Naive thymus-derived CD4-positive, alpha-beta T cell (primary cell): ENCODE data around the gene NDUFB8. TPM values are rescaled to one million over a fixed set of nuclear protein-coding genes. Genes with fewer than 3 reads are reported as not detected.

Experiments used
- ATAC-seq: fragments of 150-1000 bp; cut with Tn5 transposase; 2 replicates; pipeline ENCODE4 v1.10.0; 2021; ENCODE audit warnings: mild to moderate bottlenecking, moderate library complexity
- CTCF ChIA-PET: fragments of 350-600 bp; sonication (Branson Sonifier 250); formaldehyde crosslinking; loops from one replicate; lab custom pipeline; 2021; ENCODE audit warnings: antibody characterized with exemption; lab: Charles Lee
- POLR2A ChIA-PET: fragments of 350-600 bp; sonication (Branson Sonifier 250); formaldehyde crosslinking; loops from one replicate; lab custom pipeline; 2021; ENCODE audit warnings: antibody characterized with exemption, inconsistent platforms; lab: Charles Lee
- DNase-seq, 9 donors: peaks; one replicate each; pipeline versions ENCODE4 v3.0.0 to v3.0.0-alpha.2; 2020 to 2022; ENCODE audit warnings: mixed read lengths in 1 of 9
- H3K27ac ChIP-seq: one replicate; pipeline ENCODE4 v1.7.0; 2013; ENCODE audit warnings: mild to moderate bottlenecking, low read depth, low read length, moderate library complexity
- H3K27me3 ChIP-seq, 2 donors: one replicate each; pipeline ENCODE4 v1.7.0; 2013; ENCODE audit warnings: low read length in 2 of 2, mild to moderate bottlenecking in 2 of 2, moderate library complexity in 2 of 2; ENCODE audit not compliant: control insufficient read depth in 2 of 2, insufficient read depth in 2 of 2
- H3K36me3 ChIP-seq, 3 experiments: 1 replicate in 2 of 3; 2 replicates in 1 of 3; pipeline ENCODE4 v1.7.0; 2013; ENCODE audit warnings: low read length in 3 of 3, mild to moderate bottlenecking in 3 of 3, moderate library complexity in 1 of 3; ENCODE audit not compliant: insufficient read depth in 3 of 3, control insufficient read depth in 2 of 3
- H3K4me1 ChIP-seq, 2 donors: one replicate each; pipeline ENCODE4 v1.7.0; 2013; ENCODE audit warnings: low read length in 2 of 2, mild to moderate bottlenecking in 2 of 2, moderate library complexity in 1 of 2; ENCODE audit not compliant: control insufficient read depth in 2 of 2, insufficient read depth in 2 of 2
- H3K4me3 ChIP-seq: 2 replicates; pipeline ENCODE4 v1.7.0; 2013; ENCODE audit warnings: mild to moderate bottlenecking, low read length
- H3K9me3 ChIP-seq, 3 experiments: 1 replicate in 2 of 3; 2 replicates in 1 of 3; pipeline ENCODE4 v1.7.0; 2013; ENCODE audit warnings: low read length in 3 of 3; ENCODE audit not compliant: control insufficient read depth in 2 of 3
- H3K27ac Mint-ChIP-seq, 9 donors: one replicate each; pipeline ENCODE4 v1.8.0; 2020 to 2022; ENCODE audit warnings: mixed read lengths in 9 of 9, mild to moderate bottlenecking in 8 of 9, moderate library complexity in 5 of 9, inconsistent platforms in 2 of 9
- H3K27me3 Mint-ChIP-seq, 5 donors: one replicate each; pipeline ENCODE4 v1.8.0; 2021 to 2022; ENCODE audit warnings: mixed read lengths in 5 of 5, mild to moderate bottlenecking in 1 of 5
- H3K36me3 Mint-ChIP-seq, 5 donors: one replicate each; pipeline ENCODE4 v1.8.0; 2020 to 2022; ENCODE audit warnings: mixed read lengths in 5 of 5, mild to moderate bottlenecking in 3 of 5, inconsistent platforms in 1 of 5
- H3K4me1 Mint-ChIP-seq, 7 donors: one replicate each; pipeline ENCODE4 v1.8.0; 2020 to 2022; ENCODE audit warnings: mixed read lengths in 7 of 7, mild to moderate bottlenecking in 3 of 7, inconsistent platforms in 1 of 7
- H3K4me3 Mint-ChIP-seq, 10 donors: one replicate each; pipeline ENCODE4 v1.8.0; 2020 to 2022; ENCODE audit warnings: mild to moderate bottlenecking in 10 of 10, mixed read lengths in 10 of 10, moderate library complexity in 6 of 10, inconsistent platforms in 2 of 10
- H3K9me3 Mint-ChIP-seq, 11 donors: one replicate each; pipeline ENCODE4 v1.8.0; 2020 to 2022; ENCODE audit warnings: mixed read lengths in 11 of 11, mild to moderate bottlenecking in 4 of 11, inconsistent platforms in 1 of 11, moderate library complexity in 1 of 11
- intact Hi-C, 2 donors: fragments of 100-400 bp; cut with micrococcal nuclease; formaldehyde crosslinking; loops; one replicate each; pipeline ENCODE4 v1.15.1; 2023
- polyA plus RNA-seq, 2 donors: library from polyadenylated mRNA; unstranded; fragments of 300-500 nt; fragmentation: Illumina TruSeq; gene quantifications; one replicate each; pipeline ENCODE4 v1.2.3, GENCODE V29; 2021
- total RNA-seq, 6 experiments: library from RNA in 5 of 6; stranded (reverse) in 5 of 6; gene quantifications; 1 replicate in 5 of 6; 2 replicates in 1 of 6; pipeline ENCODE4 v1.2.3 and lab custom pipeline; 2021 to 2026

The NDUFB8 gene
- total and polyA plus RNA-seq, 7 experiments from 2014 or later = 137 to 554 (median 160) TPM

GRCh38 chr10:100515612-100516011 is 14.1 kb downstream of the NDUFB8 start:
- ChIA-PET POLR2A (no interaction called here), CTCF (interaction anchor here (1.1 kb wide), 1 partner anchor 12 kb away, joined by 3 read pairs; no protein-coding TSS in a partner anchor)
- no peak overlapping the region for H3K4me3 Mint-ChIP-seq
- peaks cover 0 to 51% (median 23%) of the 10 kb centered on the region in 5 donors for H3K36me3 Mint-ChIP-seq
- intact Hi-C loops = no loop called here
- peak overlapping the region in 1 of 9 donors; percentile 48 for H3K27ac Mint-ChIP-seq
- no peak overlapping the region for H3K27ac ChIP-seq
- no peaks in the 10 kb centered on the region for H3K27me3 ChIP-seq
- H3K27me3 Mint-ChIP-seq = no peaks in the 10 kb centered on the region
- peaks cover 18 to 66% (median 40%) of the 10 kb centered on the region in 7 donors for H3K4me1 Mint-ChIP-seq
- DNase-seq (no peak), ATAC-seq (no peak)
- H3K36me3 ChIP-seq = peaks cover 0 to 10% (median 7%) of the 10 kb centered on the region in 3 experiments
- H3K9me3 Mint-ChIP-seq = no peaks in the 10 kb centered on the region
- H3K4me1 ChIP-seq = peaks cover 19 to 29% of the 10 kb centered on the region in 2 donors
- no peaks in the 10 kb centered on the region for H3K9me3 ChIP-seq
- H3K4me3 ChIP-seq = no peak overlapping the region

DNA sequence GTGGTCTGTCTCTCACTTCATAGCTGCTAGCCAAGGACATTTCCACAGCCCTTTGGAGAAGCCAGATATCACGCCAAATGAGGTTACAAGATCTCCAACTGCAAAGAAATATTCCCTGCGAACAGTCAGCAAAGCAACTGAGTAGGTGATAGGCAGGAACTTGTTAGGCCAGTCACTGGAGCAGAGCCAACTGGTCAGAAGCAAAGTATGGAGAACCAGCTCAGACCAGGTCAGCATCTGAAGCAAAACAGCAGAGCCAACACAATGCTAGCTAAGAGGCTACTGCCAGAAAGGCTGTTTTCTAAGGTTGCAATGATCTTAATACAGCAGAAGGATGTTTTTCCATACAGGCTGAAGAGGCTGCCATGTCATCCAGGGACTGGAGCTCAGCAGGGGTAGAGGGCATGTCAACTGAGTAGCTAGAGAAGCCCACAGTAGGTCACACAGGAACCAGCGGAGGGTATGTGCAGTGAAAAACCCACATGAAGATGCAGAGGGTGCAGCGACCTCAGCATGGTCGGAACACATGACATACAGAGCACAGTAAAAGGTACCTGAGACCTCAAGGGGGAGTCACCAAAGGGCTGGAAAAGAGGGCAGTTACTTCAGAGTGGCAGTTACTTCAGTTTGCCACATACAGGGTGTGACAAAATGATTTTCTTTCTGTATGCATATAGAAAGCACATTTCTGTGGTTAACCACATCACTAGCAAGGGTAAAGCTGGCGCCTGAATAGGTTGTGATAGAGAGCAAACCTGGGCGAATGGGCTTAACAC is 18.9 kb downstream of the NDUFB8 start:
- Histone ChIP-seq H3K36me3 (peaks cover 0 to 24% (median 2%) of the 10 kb centered on the region in 3 experiments), H3K27me3 (no peaks in the 10 kb centered on the region), H3K4me1 (peaks cover 50 to 59% of the 10 kb centered on the region in 2 donors), H3K27ac (peak overlapping the region; percentile 40), H3K4me3 (peak overlapping the region; percentile 10), H3K9me3 (no peaks in the 10 kb centered on the region)
- H3K36me3 Mint-ChIP-seq = peaks cover 6 to 53% (median 24%) of the 10 kb centered on the region in 5 donors
- H3K27me3 Mint-ChIP-seq = no peaks in the 10 kb centered on the region
- peak overlapping the region; percentile 53 to 93 (median 91) for H3K27ac Mint-ChIP-seq
- peak overlapping the region; percentile 50 to 91 (median 75) for H3K4me3 Mint-ChIP-seq
- POLR2A ChIA-PET = interaction anchor here (0.7 to 1.6 kb wide), 5 partner anchors 16 to 141 kb away, joined by 3 to 4 read pairs (median 4); partner anchors contain the start of genes HIF1AN and NDUFB8
- intact Hi-C loops = loop anchor here (1.0 kb wide), 2 partner anchors 25 to 163 kb away; partner anchors contain the start of genes HIF1AN (in 1 of the 2) and SCD (in 1 of the 2)
- CTCF ChIA-PET = interaction anchor here (0.6 to 5.7 kb wide), 15 partner anchors 8 to 664 kb away, joined by 3 to 51 read pairs (median 5); partner anchors contain the start of genes HIF1AN, NDUFB8 and SEC31B
- H3K9me3 Mint-ChIP-seq = no peaks in the 10 kb centered on the region
- peaks cover 43 to 79% (median 70%) of the 10 kb centered on the region in 7 donors for H3K4me1 Mint-ChIP-seq
- peak in 8 of 9 donors; percentile 57 to 89 (median 86) for DNase-seq
- ATAC-seq = peak; percentile 93

GRCh38 chr10:100509241-100509840 is 20.3 kb downstream of the NDUFB8 start:
- Mint-ChIP-seq H3K4me3 (peak overlapping the region; percentile 21 to 91 (median 71)), H3K27ac (peak overlapping the region; percentile 53 to 94 (median 91)), H3K9me3 (no peaks in the 10 kb centered on the region), H3K27me3 (no peaks in the 10 kb centered on the region), H3K4me1 (peaks cover 43 to 87% (median 70%) of the 10 kb centered on the region in 7 donors), H3K36me3 (peaks cover 6 to 60% (median 28%) of the 10 kb centered on the region in 5 donors)
- Histone ChIP-seq H3K27ac (peak overlapping the region; percentile 40), H3K36me3 (peaks cover under 1 to 30% (median 13%) of the 10 kb centered on the region in 3 experiments), H3K9me3 (no peaks in the 10 kb centered on the region), H3K4me3 (peak overlapping the region; percentile 21), H3K4me1 (peaks cover 50 to 59% of the 10 kb centered on the region in 2 donors), H3K27me3 (no peaks in the 10 kb centered on the region)
- DNase-seq = peak in 8 of 9 donors; percentile 14 to 53 (median 44)
- POLR2A ChIA-PET = interaction anchor here (0.6 to 1.6 kb wide), 7 partner anchors 9 to 222 kb away, joined by 3 to 8 read pairs (median 3); partner anchors contain the start of genes HIF1AN and NDUFB8
- intact Hi-C loops = loop anchor here in 1 of 2 donors (2.0 kb wide), 1 partner anchor 223 kb away; the partner anchor contains the start of gene BLOC1S2
- CTCF ChIA-PET = interaction anchor here (0.6 to 5.7 kb wide), 27 partner anchors 9 to 663 kb away, joined by 3 to 51 read pairs (median 4); partner anchors contain the start of genes HIF1AN and SEC31B
- no peak for ATAC-seq

DNA sequence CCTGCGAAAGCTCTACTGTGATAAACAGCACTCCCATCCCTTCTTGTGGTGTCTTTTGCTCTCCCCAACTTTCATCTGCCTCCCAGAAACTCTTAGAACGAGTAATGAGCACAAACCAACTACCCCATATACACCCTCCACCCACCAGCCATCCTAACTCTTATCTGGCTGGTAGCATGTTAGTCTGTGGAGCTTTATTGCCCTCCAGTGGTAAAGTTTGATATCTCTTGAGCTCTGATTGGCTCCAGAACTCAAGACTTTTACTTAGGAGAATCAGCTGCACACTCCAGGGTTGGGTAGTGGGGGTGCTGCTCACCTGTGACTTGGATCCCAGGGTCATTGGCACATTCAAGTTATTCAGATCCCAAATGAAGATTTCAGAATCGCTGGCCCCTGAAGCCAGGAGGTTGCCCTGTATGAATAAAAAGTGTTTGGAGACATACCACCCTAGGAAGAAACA is 20.9 kb downstream of the NDUFB8 start:
- peak overlapping the region; percentile 21 to 91 (median 71) for H3K4me3 Mint-ChIP-seq
- Histone ChIP-seq H3K36me3 (peaks cover 2 to 30% (median 18%) of the 10 kb centered on the region in 3 experiments), H3K9me3 (no peaks in the 10 kb centered on the region), H3K4me3 (peak overlapping the region; percentile 21), H3K27me3 (no peaks in the 10 kb centered on the region), H3K27ac (peak overlapping the region; percentile 47), H3K4me1 (peaks cover 50 to 59% of the 10 kb centered on the region in 2 donors)
- DNase-seq = peak in 8 of 9 donors; percentile 39 to 80 (median 72)
- intact Hi-C loops = loop anchor here (1.0 to 2.0 kb wide), 10 partner anchors 10 to 222 kb away; partner anchors contain the start of genes BLOC1S2 (in 1 of the 2) and NDUFB8 (in 1 of the 2)
- H3K27ac Mint-ChIP-seq = peak overlapping the region; percentile 53 to 94 (median 91)
- CTCF ChIA-PET = interaction anchor here (0.6 to 5.7 kb wide), 27 partner anchors 10 to 662 kb away, joined by 3 to 51 read pairs (median 4); partner anchors contain the start of genes NDUFB8 and SEC31B
- ATAC-seq = peak; percentile 69
- POLR2A ChIA-PET = interaction anchor here (0.6 to 1.5 kb wide), 4 partner anchors 10 to 61 kb away, joined by 3 to 8 read pairs (median 3); partner anchors contain the start of genes HIF1AN and NDUFB8
- no peaks in the 10 kb centered on the region for H3K27me3 Mint-ChIP-seq
- H3K9me3 Mint-ChIP-seq = no peaks in the 10 kb centered on the region
- peaks cover 6 to 55% (median 29%) of the 10 kb centered on the region in 5 donors for H3K36me3 Mint-ChIP-seq
- H3K4me1 Mint-ChIP-seq = peaks cover 43 to 88% (median 70%) of the 10 kb centered on the region in 7 donors

- Histone ChIP-seq H3K36me3 (peaks cover 2 to 30% (median 18%) of the 10 kb centered on the region in 3 experiments), H3K27me3 (no peaks in the 10 kb centered on the region), H3K27ac (peak overlapping the region; percentile 47), H3K9me3 (no peaks in the 10 kb centered on the region), H3K4me3 (peak overlapping the region; percentile 21), H3K4me1 (peaks cover 50 to 59% of the 10 kb centered on the region in 2 donors)
- Mint-ChIP-seq H3K27ac (peak overlapping the region; percentile 53 to 94 (median 91)), H3K4me3 (peak overlapping the region in 9 of 10 donors; percentile 21 to 91 (median 66)), H3K36me3 (peaks cover 6 to 54% (median 29%) of the 10 kb centered on the region in 5 donors), H3K4me1 (peaks cover 43 to 89% (median 70%) of the 10 kb centered on the region in 7 donors), H3K9me3 (no peaks in the 10 kb centered on the region), H3K27me3 (no peaks in the 10 kb centered on the region)
- POLR2A ChIA-PET = interaction anchor here (1.1 to 1.5 kb wide), 2 partner anchors 10 to 22 kb away, joined by 3 to 8 read pairs; partner anchors contain the start of gene NDUFB8
- intact Hi-C loops = loop anchor here (1.0 to 2.0 kb wide), 10 partner anchors 10 to 221 kb away; partner anchors contain the start of genes BLOC1S2 (in 1 of the 2) and NDUFB8 (in 1 of the 2)
- no peak for DNase-seq
- CTCF ChIA-PET = interaction anchor here (0.6 to 5.7 kb wide), 21 partner anchors 10 to 662 kb away, joined by 3 to 51 read pairs (median 5); partner anchors contain the start of genes NDUFB8 and SEC31B
- no peak for ATAC-seq
Observed at GRCh38 chr10:100508266-100508665, 21.4 kb downstream of the NDUFB8 start.
